Stimulated activated CD4-positive, alpha-beta T cell treated with anti-CD3 and anti-CD28 coated beads, Interleukin-1b, Interleukin-23, amount 100 ng/mL, for 4 hours (primary cell): ENCODE measurements around the gene ARAP2.

Source experiments
- DNase-seq, 2 donors: peaks; one replicate each; pipeline ENCODE4 v3.0.0-alpha.2; 2020; ENCODE audit warnings: low read depth in 2 of 2

Gene ARAP2

GRCh38 chr4:36220776-36221175 is 23.5 kb downstream of the ARAP2 start:
- no peak for DNase-seq

GRCh38 chr4:36218121-36218520 is 26.2 kb downstream of the ARAP2 start:
- no peak for DNase-seq

- no peak for DNase-seq
Measured at GRCh38 chr4:36215627-36216026, 28.7 kb downstream of the ARAP2 start.

GRCh38 chr4:36214735-36215485 is 29.4 kb downstream of the ARAP2 start:
- DNase-seq, result no peak

- no peak for DNase-seq
Measured at GRCh38 chr4:36213977-36214376, 30.3 kb downstream of the ARAP2 start.

GRCh38 chr4:36211084-36211483 is 33.2 kb downstream of the ARAP2 start:
- no peak for DNase-seq

GRCh38 chr4:36209941-36210649 is 34.2 kb downstream of the ARAP2 start:
- no peak for DNase-seq

- no peak for DNase-seq
Measured at GRCh38 chr4:36208893-36209473, 35.3 kb downstream of the ARAP2 start.

GRCh38 chr4:36207831-36208520 is 36.3 kb downstream of the ARAP2 start:
- no peak for DNase-seq

- no peak for DNase-seq
Measured at GRCh38 chr4:36207367-36207766, 36.9 kb downstream of the ARAP2 start.

GRCh38 chr4:36206603-36207311 is 37.6 kb downstream of the ARAP2 start:
- DNase-seq, result no peak

GRCh38 chr4:36206012-36206411 is 38.3 kb downstream of the ARAP2 start:
- DNase-seq, result no peak

- DNase-seq, result no peak
Measured at GRCh38 chr4:36198861-36199260, 45.5 kb downstream of the ARAP2 start.

GRCh38 chr4:36198068-36198808 is 46.1 kb downstream of the ARAP2 start:
- no peak for DNase-seq

- no peak for DNase-seq
Measured at GRCh38 chr4:36197501-36197900, 46.8 kb downstream of the ARAP2 start.

- no peak for DNase-seq
Measured at GRCh38 chr4:36196145-36196913, 48.0 kb downstream of the ARAP2 start.

- DNase-seq, result no peak
Measured at GRCh38 chr4:36192922-36193321, 51.4 kb downstream of the ARAP2 start.

- no peak for DNase-seq
Measured at GRCh38 chr4:36189511-36190226, 54.6 kb downstream of the ARAP2 start.

- no peak for DNase-seq
Measured at GRCh38 chr4:36187723-36188333, 56.5 kb downstream of the ARAP2 start.
